Brain pericyte (primary cell): ENCODE results near the gene CELF4.

Experiments
- DNase-seq: peaks from one replicate; pipeline ENCODE4 v3.0.0-alpha.2; 2012; ENCODE audit warnings: low read depth, low spot score

Gene CELF4

DNA sequence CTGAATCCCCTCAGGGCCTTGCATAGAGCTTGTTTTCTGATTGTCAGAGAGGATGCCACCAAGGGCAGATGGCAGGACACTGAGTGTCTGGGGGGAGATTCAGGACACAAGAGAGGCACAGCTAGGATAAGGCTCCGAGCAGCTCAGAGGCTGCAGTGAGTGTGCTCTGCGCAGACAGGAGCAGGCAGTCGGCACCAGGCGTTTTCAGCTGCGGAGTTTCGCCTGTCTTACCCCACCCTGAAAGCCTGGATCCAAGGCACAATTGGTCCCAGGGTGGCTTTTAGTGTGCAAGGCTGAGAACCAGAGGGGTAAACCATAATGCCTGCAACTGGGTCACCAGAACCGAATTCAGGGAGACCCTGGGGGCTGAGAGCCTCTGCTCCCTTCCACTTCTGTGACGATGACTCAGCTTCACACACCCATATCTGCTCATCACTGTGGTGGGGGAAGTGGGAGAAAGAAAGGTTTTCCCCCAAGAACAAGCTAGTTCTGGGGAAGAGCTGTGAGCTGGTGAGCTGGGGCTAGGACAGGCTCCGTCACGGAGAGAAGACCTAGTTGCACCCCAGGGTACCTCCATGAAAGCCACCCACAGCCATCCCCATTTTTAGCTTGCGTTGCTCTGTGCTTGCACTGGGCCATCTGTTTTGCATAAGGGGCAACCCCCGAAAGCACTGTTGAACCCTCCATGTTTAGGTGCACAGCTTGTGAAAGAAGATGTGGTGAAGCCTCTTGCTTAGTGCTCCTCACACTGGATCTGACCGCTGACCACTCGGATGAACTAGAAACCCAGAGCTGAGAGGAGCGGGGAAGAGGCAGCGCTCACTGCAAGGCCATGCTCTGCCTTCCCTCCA lies 173.7 kb downstream of the CELF4 start:
- DNase-seq: no peak

GRCh38 chr18:37391156-37391555 lies 174.4 kb downstream of the CELF4 start:
- no peak for DNase-seq

- no peak for DNase-seq
These were observed 174.9 kb downstream of the CELF4 start for GRCh38 chr18:37390687-37391086.

DNA sequence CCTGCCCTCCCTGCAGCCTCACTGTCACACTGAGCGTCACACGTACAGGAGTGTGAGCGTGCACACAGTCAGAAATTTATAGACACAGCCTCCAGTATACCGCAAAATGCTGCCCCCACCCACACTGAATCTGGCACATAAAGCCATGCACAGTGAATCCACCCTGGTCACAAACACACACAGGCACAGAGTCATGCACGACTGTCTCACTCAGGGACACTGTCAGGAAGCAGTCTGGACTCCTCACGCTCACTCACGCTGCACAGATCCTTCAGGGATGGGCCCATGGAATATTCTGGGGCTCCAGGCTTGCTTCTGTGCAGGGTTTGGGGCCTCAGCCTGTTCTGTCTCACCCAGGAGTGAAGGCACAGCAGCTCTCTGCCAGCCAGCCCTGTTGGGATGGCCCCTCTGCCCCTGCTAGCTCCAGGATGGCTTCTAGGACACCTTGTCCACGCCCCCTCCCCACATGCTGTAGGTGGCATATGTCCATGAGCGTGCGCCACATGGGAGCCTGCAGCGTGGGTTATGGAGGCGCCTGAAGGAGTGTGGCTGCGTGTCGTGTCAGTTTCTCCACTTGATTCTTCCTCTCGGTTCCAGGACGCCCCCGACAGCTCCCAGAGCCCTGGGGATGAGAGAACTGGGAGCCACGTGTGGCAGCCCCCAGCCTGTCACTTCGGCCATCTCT lies 175.8 kb downstream of the CELF4 start:
- no peak for DNase-seq

DNA sequence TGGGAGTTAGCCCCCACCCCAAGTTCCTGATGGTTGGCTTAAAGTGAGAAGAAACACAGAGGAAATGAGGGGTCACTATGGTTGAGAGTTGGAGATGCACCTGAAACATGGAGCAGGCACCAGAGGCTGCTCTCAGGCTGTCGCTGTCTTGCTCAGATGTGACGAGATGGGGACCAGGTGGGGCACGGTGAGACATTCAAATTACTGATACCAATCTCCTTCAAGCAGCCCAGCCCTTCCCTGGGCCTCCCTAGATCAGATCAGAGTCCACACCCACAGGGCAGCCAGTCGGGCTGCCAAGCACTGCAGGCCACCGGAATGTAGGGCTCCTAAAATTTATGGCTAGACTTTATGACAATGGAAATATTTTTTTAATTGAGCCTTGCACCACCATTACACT lies 176.6 kb downstream of the CELF4 start:
- no peak for DNase-seq

DNA sequence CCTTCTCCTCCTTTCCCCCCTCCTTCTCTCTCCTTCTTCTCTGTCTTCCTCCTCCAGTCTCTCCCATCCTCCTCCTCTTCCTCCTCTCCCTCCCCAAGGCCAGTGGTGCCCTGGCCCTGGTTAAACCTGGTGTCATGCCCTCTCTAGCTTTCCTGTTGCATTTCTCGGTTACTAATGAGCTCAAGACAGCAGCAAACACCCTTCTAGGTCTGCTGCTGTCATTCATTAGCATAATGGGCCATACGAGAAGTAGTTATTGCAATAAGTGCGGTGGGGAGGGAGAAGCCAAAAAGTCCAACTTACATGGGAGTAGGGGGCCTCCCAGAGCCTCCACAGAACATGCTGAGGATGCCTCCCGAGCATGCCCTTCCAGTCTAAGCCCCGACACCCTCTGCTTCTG lies 177.2 kb downstream of the CELF4 start:
- DNase-seq: no peak

GRCh38 chr18:37385846-37386778 lies 179.5 kb downstream of the CELF4 start:
- DNase-seq: no peak

GRCh38 chr18:37383846-37384595 lies 181.6 kb downstream of the CELF4 start:
- DNase-seq: no peak

GRCh38 chr18:37383036-37383785 lies 182.4 kb downstream of the CELF4 start:
- DNase-seq: no peak

GRCh38 chr18:37381554-37381953 lies 184.0 kb downstream of the CELF4 start:
- DNase-seq: no peak

- no peak for DNase-seq
These were observed 185.0 kb downstream of the CELF4 start for GRCh38 chr18:37380546-37381110.

- no peak for DNase-seq
These were observed 187.1 kb downstream of the CELF4 start for GRCh38 chr18:37378336-37379010.

GRCh38 chr18:37375181-37375580 lies 190.4 kb downstream of the CELF4 start:
- DNase-seq: no peak

DNA sequence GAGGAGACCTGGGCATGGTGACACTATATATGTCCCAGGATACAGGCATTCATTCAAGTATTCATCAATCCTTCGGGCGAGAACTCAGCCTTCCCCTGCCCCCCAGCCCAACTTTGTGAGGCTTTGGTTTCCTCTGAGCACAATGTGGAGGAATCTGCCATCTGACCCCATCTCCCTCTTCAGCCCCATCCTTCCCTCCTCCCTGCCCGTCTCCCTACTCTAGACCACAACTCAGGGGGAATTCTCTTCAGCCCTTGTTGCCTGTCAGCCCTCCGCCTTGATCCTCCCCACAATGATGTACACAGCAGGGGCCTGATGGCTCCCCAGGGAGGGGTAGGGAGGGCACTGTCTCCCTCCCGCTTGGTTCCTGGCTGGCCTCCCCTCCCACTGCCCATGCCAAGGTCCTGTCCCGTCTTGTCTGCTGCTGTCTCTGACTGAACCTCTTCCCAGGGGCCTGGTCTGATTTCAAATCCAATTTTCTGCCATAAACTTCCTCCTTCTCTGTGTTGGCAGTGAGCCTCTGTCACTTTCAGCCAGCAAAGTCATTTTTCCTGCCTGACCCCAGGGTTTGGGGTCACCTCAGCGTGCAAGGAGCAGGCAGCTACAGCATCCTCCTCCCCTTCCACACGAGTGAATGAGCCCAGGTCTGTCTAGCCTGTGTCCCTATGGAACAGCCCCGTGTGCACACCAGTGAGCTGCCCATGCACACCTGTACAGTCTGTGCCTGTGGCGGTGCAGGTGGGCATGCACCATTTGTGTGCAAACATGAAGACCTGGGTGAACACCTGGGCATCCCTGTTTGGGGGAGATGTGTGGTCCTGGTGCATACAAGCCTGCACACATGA lies 197.3 kb downstream of the CELF4 start:
- no peak for DNase-seq

DNA sequence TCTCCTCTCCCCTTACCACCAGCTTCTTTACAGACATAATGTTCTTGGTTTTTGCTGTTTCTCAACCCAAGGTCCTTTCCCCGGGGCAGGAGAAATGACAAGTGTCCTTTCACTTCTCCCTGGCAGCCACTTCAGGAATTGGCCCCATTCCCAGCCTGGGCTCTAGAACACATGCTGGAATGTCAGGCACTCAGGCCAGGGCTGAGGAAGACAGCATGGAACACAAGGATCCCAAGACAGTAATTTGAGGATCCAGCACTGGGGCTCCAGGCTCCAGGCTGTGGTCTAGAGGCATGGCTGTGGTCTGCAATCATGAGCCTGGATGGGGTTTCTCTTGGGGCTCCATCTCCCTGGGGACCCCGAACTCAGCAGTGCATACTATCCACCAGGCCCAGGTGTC lies 201.4 kb downstream of the CELF4 start:
- no peak for DNase-seq

DNA sequence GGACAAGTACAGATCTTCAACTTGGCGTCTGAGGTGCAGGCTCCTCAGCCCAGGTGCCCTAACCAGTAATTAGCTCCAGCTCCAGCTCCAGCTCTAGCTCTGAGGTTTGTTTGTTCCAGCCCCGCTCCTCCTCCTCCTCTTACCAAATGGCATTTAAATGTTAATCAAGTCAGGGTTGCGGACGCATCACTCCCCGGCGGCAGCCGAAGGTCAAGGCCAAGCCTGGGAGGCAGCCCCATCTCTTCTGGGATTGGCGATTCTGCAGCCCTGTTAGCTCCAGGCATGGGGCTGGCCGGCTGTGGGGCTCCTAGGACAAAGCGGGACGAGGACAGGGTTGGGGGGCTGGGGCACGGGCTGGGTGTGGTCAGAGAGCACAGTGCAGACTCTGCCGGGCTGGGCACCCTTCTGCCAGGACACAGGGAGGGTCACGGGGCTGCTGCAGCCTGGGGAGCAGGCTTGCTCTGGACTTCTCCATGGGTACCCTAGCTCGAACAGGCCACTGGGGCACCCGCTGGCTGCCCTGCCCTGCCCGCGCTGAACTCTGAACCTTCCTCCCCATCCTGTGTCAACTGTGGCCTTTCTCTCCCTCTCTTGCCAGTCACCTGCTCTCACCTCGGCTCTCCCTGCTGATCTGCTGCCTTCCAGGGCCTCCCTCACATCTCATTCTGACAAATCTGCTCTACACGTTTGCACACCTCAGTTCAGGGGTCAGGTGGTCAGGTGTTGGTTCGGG lies 203.3 kb downstream of the CELF4 start:
- no peak for DNase-seq

DNA sequence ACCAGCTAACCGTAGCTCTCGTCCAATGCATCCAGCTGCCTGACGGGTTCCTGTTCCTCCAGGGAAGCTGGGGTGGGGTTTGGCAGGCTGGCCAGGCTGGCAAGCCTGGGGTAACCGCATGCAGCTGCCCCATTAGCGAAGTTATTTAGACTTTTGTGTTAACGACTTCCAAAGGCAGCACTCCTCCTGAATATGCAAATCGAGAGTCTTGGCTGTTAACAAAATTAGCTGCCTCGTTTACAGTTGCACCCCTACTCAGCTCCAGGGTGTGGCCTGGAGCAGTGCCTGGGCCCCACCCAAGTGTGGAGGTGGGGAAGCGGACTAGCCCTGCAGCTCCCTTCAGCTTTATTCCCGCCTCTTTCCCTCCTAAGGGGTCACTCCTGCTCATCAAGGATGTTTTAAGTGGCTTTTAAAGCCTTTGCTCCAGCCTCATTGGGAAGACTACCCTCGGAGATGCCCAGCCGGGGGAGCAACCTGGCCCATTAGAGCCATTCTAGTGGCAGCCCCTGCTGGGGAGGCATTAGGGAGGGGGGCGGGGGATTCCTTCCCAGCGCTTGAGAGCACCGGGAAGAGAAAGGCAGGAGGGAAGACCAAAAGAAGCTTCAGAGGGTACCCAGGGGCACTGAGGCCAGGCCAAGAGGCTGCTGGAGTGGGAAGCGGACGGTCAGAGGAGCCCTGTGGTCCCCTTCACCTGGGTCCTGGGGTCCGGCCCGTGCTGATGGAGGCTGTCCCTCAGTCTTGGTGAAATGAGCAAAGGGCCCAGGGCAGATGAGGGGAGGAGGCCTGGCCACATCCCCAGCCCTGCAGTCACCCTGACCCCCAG lies 204.1 kb downstream of the CELF4 start:
- DNase-seq: no peak
